ENCODE data around the gene ANKRD23.

The ANKRD23 gene

GRCh38 chr2:96835830-96836229, 8.0 kb downstream of the ANKRD23 start:
- no peak for DNase-seq

GRCh38 chr2:96832754-96833507, 10.9 kb downstream of the ANKRD23 start:
- peak; percentile 83 for DNase-seq

GRCh38 chr2:96832408-96832753, 11.4 kb downstream of the ANKRD23 start:
- DNase-seq = no peak

GRCh38 chr2:96831679-96832078, 12.1 kb downstream of the ANKRD23 start:
- no peak for DNase-seq

- no peak for DNase-seq
Measured at GRCh38 chr2:96830044-96830562, 13.7 kb downstream of the ANKRD23 start.

- no peak for DNase-seq
Measured at GRCh38 chr2:96828874-96829273, 14.9 kb downstream of the ANKRD23 start.

GRCh38 chr2:96828436-96828835, 15.4 kb downstream of the ANKRD23 start:
- DNase-seq = no peak

GRCh38 chr2:96826546-96827278, 17.1 kb downstream of the ANKRD23 start:
- DNase-seq = no peak

GRCh38 chr2:96825057-96825456, 18.8 kb downstream of the ANKRD23 start:
- no peak for DNase-seq

GRCh38 chr2:96824079-96824870, 19.5 kb downstream of the ANKRD23 start:
- DNase-seq = no peak

- DNase-seq = no peak
Measured at GRCh38 chr2:96823198-96823597, 20.6 kb downstream of the ANKRD23 start.

- DNase-seq = no peak
Measured at GRCh38 chr2:96822786-96823185, 21.0 kb downstream of the ANKRD23 start.

GRCh38 chr2:96821113-96821675, 22.6 kb downstream of the ANKRD23 start:
- DNase-seq = no peak

- DNase-seq = no peak
Measured at GRCh38 chr2:96819876-96820511, 23.8 kb downstream of the ANKRD23 start.

GRCh38 chr2:96819128-96819875, 24.5 kb downstream of the ANKRD23 start:
- no peak for DNase-seq

GRCh38 chr2:96817882-96818281, 25.9 kb downstream of the ANKRD23 start:
- DNase-seq = no peak

GRCh38 chr2:96816836-96817702, 26.8 kb downstream of the ANKRD23 start:
- DNase-seq = peak; percentile 57

GRCh38 chr2:96816127-96816835, 27.5 kb downstream of the ANKRD23 start, which contains the start of gene CNNM3:
CNNM3 (plus strand) TSS chr2:96816268; CDS start chr2:96816278, 10 bp downstream.
- DNase-seq = peak; percentile 97

- DNase-seq = peak; percentile 81
Measured at GRCh38 chr2:96815326-96816126, 28.3 kb downstream of the ANKRD23 start.

Measured in retina (tissue), 1 donor.